ENCODE results near the gene AGBL4. TPM values are rescaled to one million over a fixed set of nuclear protein-coding genes. Genes with fewer than 3 reads are reported as not detected.
"Not testable (repeated sequence)": the region's sequence is repeated elsewhere in the genome, so short reads cannot be mapped to it uniquely, and the experiment has no call there.

AGBL4 gene
- total and polyA plus RNA-seq, 2 experiments from 2014 or later: not detected

- Histone ChIP-seq H3F3A (ENCODE audit: insufficient read depth) (no peaks in the 10 kb centered on the region), H3K4me2 (ENCODE audit: unreplicated experiment) (no peak overlapping the region), H3K4me1 (ENCODE audit: insufficient read depth) (no peaks in the 10 kb centered on the region), H3K27me3 (replicated peaks; ENCODE audit: insufficient read depth) (no peaks in the 10 kb centered on the region), H3K79me2 (ENCODE audit: insufficient read depth) (no peaks in the 10 kb centered on the region), H3K9ac (no peak overlapping the region), H3K36me3 (ENCODE audit: low read depth) (no peaks in the 10 kb centered on the region), H3K9me3 (ENCODE audit: low read depth) (no peaks in the 10 kb centered on the region), H4K20me1 (ENCODE audit: insufficient read depth) (no peaks in the 10 kb centered on the region), H3K27ac (no peak overlapping the region), H2AFZ (no peak overlapping the region), H3K9me2 (ENCODE audit: insufficient read depth) (no peaks in the 10 kb centered on the region), H3K4me3 (no peak overlapping the region)
- TF ChIP-seq EZH2 (IDR thresholded peaks at IDR 0.05; ENCODE audit: insufficient read depth, poor library complexity, severe bottlenecking): no peak
- 39 to 43% methylated on average over 2 of the region's 2 CpGs for WGBS, 2 experiments (ENCODE audit: low coverage in 1 of 2, low lambda C conversion rate in 2 of 2, missing lambda C conversion rate in 2 of 2)
- no peak for DNase-seq
- in situ Hi-C loops (cut with MboI): no loop called here
Measured at GRCh38 chr1:49971088-49971487, 52.7 kb downstream of the AGBL4 start.

- in situ Hi-C loops (cut with MboI): no loop called here
- WGBS, 2 experiments (ENCODE audit: low coverage in 1 of 2, low lambda C conversion rate in 2 of 2, missing lambda C conversion rate in 2 of 2): 28% methylated on average over 3 of the region's 3 CpGs
Measured at GRCh38 chr1:49951385-49951784, 72.4 kb downstream of the AGBL4 start.

GRCh38 chr1:49915301-49915700 lies 108.5 kb downstream of the AGBL4 start:
- H3K79me2 ChIP-seq (ENCODE audit: insufficient read depth); H3F3A ChIP-seq (ENCODE audit: insufficient read depth); H3K9ac ChIP-seq; H3K27me3 ChIP-seq (replicated peaks; ENCODE audit: insufficient read depth); H3K36me3 ChIP-seq (ENCODE audit: low read depth); H2AFZ ChIP-seq; H3K4me2 ChIP-seq (ENCODE audit: unreplicated experiment); H3K27ac ChIP-seq; H3K9me3 ChIP-seq (ENCODE audit: low read depth); DNase-seq; H3K4me3 ChIP-seq; H3K4me1 ChIP-seq (ENCODE audit: insufficient read depth); in situ Hi-C loops (cut with MboI); H3K9me2 ChIP-seq (ENCODE audit: insufficient read depth); H4K20me1 ChIP-seq (ENCODE audit: insufficient read depth): not testable (repeated sequence)
- WGBS, 2 experiments (ENCODE audit: low coverage in 1 of 2, low lambda C conversion rate in 2 of 2, missing lambda C conversion rate in 2 of 2): 29 to 37% methylated on average over 11 of the region's 11 CpGs

More at GRCh38 chr1:49951385-49951784, 72.4 kb downstream of the AGBL4 start:
- no peaks in the 10 kb centered on the region for H3K27me3 ChIP-seq (replicated peaks; ENCODE audit: insufficient read depth)
- no peaks in the 10 kb centered on the region for H3K4me1 ChIP-seq (ENCODE audit: insufficient read depth)
- H3K4me3 ChIP-seq: no peak overlapping the region
- H3K36me3 ChIP-seq (ENCODE audit: low read depth): no peaks in the 10 kb centered on the region
- DNase-seq: no peak
- TF ChIP-seq EZH2 (IDR thresholded peaks at IDR 0.05; ENCODE audit: insufficient read depth, poor library complexity, severe bottlenecking) (no peak), EZH2phosphoT487 (IDR thresholded peaks at IDR 0.05; ENCODE audit: insufficient read depth, low read depth) (no peak)
- H3K9me3 ChIP-seq (ENCODE audit: low read depth): no peaks in the 10 kb centered on the region
- H3F3A ChIP-seq (ENCODE audit: insufficient read depth): no peaks in the 10 kb centered on the region
- no peak overlapping the region for H2AFZ ChIP-seq
- H3K9ac ChIP-seq: no peak overlapping the region
- no peaks in the 10 kb centered on the region for H3K9me2 ChIP-seq (ENCODE audit: insufficient read depth)
- no peak overlapping the region for H3K4me2 ChIP-seq (ENCODE audit: unreplicated experiment)
- no peak overlapping the region for H3K27ac ChIP-seq
- H3K79me2 ChIP-seq (ENCODE audit: insufficient read depth): no peaks in the 10 kb centered on the region
- no peaks in the 10 kb centered on the region for H4K20me1 ChIP-seq (ENCODE audit: insufficient read depth)

GRCh38 chr1:49906365-49906764 lies 117.4 kb downstream of the AGBL4 start:
- Histone ChIP-seq H4K20me1 (ENCODE audit: insufficient read depth) (no peaks in the 10 kb centered on the region), H3K4me2 (ENCODE audit: unreplicated experiment) (no peak overlapping the region), H3K27me3 (replicated peaks; ENCODE audit: insufficient read depth) (no peaks in the 10 kb centered on the region), H3K79me2 (ENCODE audit: insufficient read depth) (no peaks in the 10 kb centered on the region), H3K9me3 (ENCODE audit: low read depth) (no peaks in the 10 kb centered on the region), H3K9me2 (ENCODE audit: insufficient read depth) (no peaks in the 10 kb centered on the region), H3K9ac (no peak overlapping the region), H3K4me1 (ENCODE audit: insufficient read depth) (no peaks in the 10 kb centered on the region), H3K4me3 (no peak overlapping the region), H3K36me3 (ENCODE audit: low read depth) (no peaks in the 10 kb centered on the region), H3K27ac (no peak overlapping the region), H2AFZ (no peak overlapping the region), H3F3A (ENCODE audit: insufficient read depth) (no peaks in the 10 kb centered on the region)
- in situ Hi-C loops (cut with MboI): no loop called here
- WGBS, 2 experiments (ENCODE audit: low coverage in 1 of 2, low lambda C conversion rate in 2 of 2, missing lambda C conversion rate in 2 of 2): 32 to 33% methylated on average over 3 of the region's 3 CpGs
- DNase-seq: no peak
- TF ChIP-seq EZH2 (IDR thresholded peaks at IDR 0.05; ENCODE audit: insufficient read depth, poor library complexity, severe bottlenecking) (no peak), EZH2phosphoT487 (IDR thresholded peaks at IDR 0.05; ENCODE audit: insufficient read depth, low read depth) (no peak)

- Histone ChIP-seq H3K79me2 (ENCODE audit: insufficient read depth) (no peaks in the 10 kb centered on the region), H3K4me2 (ENCODE audit: unreplicated experiment) (no peak overlapping the region), H3K9me3 (ENCODE audit: low read depth) (no peaks in the 10 kb centered on the region), H4K20me1 (ENCODE audit: insufficient read depth) (no peaks in the 10 kb centered on the region), H3K36me3 (ENCODE audit: low read depth) (no peaks in the 10 kb centered on the region), H3K4me1 (ENCODE audit: insufficient read depth) (no peaks in the 10 kb centered on the region), H3F3A (ENCODE audit: insufficient read depth) (no peaks in the 10 kb centered on the region), H2AFZ (no peak overlapping the region), H3K27me3 (replicated peaks; ENCODE audit: insufficient read depth) (no peaks in the 10 kb centered on the region), H3K9me2 (ENCODE audit: insufficient read depth) (no peaks in the 10 kb centered on the region), H3K9ac (no peak overlapping the region), H3K4me3 (no peak overlapping the region), H3K27ac (no peak overlapping the region)
- in situ Hi-C loops (cut with MboI): no loop called here
- DNase-seq: no peak
- TF ChIP-seq EZH2 (IDR thresholded peaks at IDR 0.05; ENCODE audit: insufficient read depth, poor library complexity, severe bottlenecking) (no peak), EZH2phosphoT487 (IDR thresholded peaks at IDR 0.05; ENCODE audit: insufficient read depth, low read depth) (no peak)
- 24 to 35% methylated on average over 4 of the region's 4 CpGs for WGBS, 2 experiments (ENCODE audit: low coverage in 1 of 2, low lambda C conversion rate in 2 of 2, missing lambda C conversion rate in 2 of 2)
Measured at GRCh38 chr1:49864581-49864980, 159.2 kb downstream of the AGBL4 start.

Data from GM23248 (cell line).